ENCODE results near the gene PGBD5.

Gene PGBD5

DNA sequence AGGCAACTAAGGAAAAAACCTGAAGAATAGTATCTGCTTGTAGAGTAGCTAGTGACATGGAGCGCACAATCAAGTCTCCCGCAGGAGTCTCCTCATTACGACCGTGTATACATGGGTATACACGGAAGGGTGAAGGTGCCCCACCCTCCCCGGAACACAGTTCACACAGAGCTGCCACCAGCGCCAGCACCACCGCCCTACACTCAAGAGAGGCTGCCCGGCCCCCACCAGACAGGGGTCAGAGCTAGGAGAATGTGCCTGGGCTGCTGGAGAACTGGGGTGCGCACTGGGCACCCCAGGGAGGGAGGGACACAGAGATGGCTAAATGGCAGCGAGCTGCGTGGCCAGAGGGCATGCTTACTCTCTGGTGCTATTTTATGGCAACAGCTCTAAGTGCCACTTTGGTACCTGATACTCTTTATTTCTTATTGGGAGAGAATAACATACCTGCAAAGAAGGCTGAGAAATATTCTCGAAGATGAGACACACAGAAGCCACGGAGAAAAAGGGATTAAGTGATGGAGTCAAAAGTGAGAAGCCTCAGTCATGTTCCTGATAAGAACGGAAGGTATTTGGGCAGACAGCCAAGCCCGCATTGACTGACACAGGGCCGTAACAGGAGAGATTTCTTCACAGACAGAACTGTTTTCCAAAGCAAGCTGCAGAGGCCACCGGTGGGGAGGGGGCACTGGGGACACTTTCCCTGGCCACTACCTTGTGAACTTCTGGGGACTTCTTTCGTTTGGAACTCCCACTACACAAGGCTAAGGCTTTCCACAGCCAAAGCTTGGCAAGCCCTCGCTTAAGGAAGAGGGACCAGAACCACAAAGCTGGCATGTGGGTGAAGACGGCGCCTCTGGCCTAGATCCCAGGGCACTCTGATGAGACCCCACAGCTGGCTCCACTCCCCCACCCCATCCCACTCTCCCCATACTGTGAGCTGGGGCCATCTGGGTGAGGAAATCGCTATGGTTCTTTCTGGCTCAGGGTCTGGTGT lies 108.0 kb downstream of the PGBD5 start:
- intact Hi-C loops (cut with DNase I; ENCODE audit: low total_unique reads) = no loop called here
- H3K27ac ChIP-seq = no peak overlapping the region
- H3K27me3 ChIP-seq = peaks cover 0 to 3% of the 10 kb centered on the region in 2 donors
- no peaks in the 10 kb centered on the region for H3K9me3 ChIP-seq
- H3K4me1 ChIP-seq = no peaks in the 10 kb centered on the region
- TF ChIP-seq, protein P1, sequence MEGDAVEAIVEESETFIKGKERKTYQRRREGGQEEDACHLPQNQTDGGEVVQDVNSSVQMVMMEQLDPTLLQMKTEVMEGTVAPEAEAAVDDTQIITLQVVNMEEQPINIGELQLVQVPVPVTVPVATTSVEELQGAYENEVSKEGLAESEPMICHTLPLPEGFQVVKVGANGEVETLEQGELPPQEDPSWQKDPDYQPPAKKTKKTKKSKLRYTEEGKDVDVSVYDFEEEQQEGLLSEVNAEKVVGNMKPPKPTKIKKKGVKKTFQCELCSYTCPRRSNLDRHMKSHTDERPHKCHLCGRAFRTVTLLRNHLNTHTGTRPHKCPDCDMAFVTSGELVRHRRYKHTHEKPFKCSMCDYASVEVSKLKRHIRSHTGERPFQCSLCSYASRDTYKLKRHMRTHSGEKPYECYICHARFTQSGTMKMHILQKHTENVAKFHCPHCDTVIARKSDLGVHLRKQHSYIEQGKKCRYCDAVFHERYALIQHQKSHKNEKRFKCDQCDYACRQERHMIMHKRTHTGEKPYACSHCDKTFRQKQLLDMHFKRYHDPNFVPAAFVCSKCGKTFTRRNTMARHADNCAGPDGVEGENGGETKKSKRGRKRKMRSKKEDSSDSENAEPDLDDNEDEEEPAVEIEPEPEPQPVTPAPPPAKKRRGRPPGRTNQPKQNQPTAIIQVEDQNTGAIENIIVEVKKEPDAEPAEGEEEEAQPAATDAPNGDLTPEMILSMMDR (IDR thresholded peaks at IDR 0.05) = no peak
- no peaks in the 10 kb centered on the region for H3K36me3 ChIP-seq
- no peak overlapping the region for H3K4me3 ChIP-seq
- DNase-seq = no peak

DNA sequence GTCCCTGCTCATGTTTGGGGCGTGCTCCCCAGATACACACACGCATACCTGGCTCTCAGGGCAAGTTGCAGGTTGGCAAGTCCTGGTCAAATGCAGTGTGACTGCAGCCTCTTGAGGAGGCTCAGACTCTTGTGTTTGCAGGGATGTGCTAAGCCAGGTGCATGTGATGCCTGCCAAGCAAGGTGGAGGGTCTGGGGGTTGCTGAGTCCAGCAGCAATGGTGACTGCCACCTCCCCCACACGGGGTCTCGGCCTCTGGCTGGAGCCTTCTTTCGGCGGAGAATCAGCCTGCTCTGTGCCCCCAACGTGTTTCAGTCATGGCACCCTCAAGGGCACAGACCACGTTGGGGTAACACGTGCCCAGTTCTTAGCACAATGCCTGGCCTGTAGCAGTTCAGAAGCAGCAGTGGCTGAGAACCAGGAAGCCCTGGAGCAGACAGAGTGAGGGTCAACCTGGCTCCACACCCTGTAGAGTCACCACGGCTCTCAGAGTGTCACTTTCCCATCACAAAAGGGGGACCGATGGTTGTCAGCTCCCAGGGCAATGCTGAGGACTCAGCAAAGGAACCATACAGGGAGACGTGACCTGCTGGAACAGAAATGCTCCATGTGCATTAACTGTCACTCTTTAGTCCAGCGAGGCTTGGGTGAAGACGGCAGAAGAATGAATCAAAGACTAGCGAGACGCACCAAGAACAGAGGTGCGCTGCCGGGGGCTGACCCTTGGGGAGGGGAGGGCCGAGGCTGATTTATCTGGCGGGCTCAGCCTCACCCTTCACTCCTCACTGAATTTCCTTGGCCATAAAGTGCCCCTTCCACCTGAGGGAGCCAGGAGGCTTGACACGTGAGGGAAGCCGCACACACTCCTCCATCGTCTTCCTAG lies 109.0 kb downstream of the PGBD5 start:
- Histone ChIP-seq H3K27ac (no peak overlapping the region), H3K4me1 (no peaks in the 10 kb centered on the region), H3K4me3 (no peak overlapping the region), H3K36me3 (no peaks in the 10 kb centered on the region), H3K27me3 (peaks cover 0 to 3% of the 10 kb centered on the region in 2 donors), H3K9me3 (no peaks in the 10 kb centered on the region)
- no peak for DNase-seq
- intact Hi-C loops (cut with DNase I; ENCODE audit: low total_unique reads) = no loop called here
- TF ChIP-seq, protein P1 (IDR thresholded peaks at IDR 0.05) = no peak

GRCh38 chr1:230315099-230315498 lies 111.0 kb downstream of the PGBD5 start:
- H3K27ac ChIP-seq = no peak overlapping the region
- TF ChIP-seq, protein P1 (IDR thresholded peaks at IDR 0.05) = no peak
- intact Hi-C loops (cut with DNase I; ENCODE audit: low total_unique reads) = no loop called here
- H3K4me3 ChIP-seq = no peak overlapping the region
- H3K27me3 ChIP-seq = peaks cover 0 to 3% of the 10 kb centered on the region in 2 donors
- H3K4me1 ChIP-seq = no peaks in the 10 kb centered on the region
- DNase-seq = no peak
- H3K9me3 ChIP-seq = no peaks in the 10 kb centered on the region
- H3K36me3 ChIP-seq = no peaks in the 10 kb centered on the region

- no peak overlapping the region for H3K27ac ChIP-seq
- TF ChIP-seq, protein P1 (IDR thresholded peaks at IDR 0.05) = no peak
- no peaks in the 10 kb centered on the region for H3K9me3 ChIP-seq
- H3K36me3 ChIP-seq = no peaks in the 10 kb centered on the region
- no peak for DNase-seq
- no peaks in the 10 kb centered on the region for H3K4me1 ChIP-seq
- intact Hi-C loops (cut with DNase I; ENCODE audit: low total_unique reads) = no loop called here
- no peak overlapping the region for H3K4me3 ChIP-seq
- H3K27me3 ChIP-seq = peaks cover 0 to 3% of the 10 kb centered on the region in 2 donors
Observed at GRCh38 chr1:230314142-230314470, 112.0 kb downstream of the PGBD5 start.

- no peaks in the 10 kb centered on the region for H3K36me3 ChIP-seq
- intact Hi-C loops (cut with DNase I; ENCODE audit: low total_unique reads) = no loop called here
- H3K27ac ChIP-seq = no peak overlapping the region
Observed at GRCh38 chr1:230313453-230314141, 112.5 kb downstream of the PGBD5 start.

More at GRCh38 chr1:230313453-230314141, 112.5 kb downstream of the PGBD5 start:
- DNase-seq = no peak
- TF ChIP-seq, protein P1 (IDR thresholded peaks at IDR 0.05) = no peak
- H3K27me3 ChIP-seq = peaks cover 0 to 3% of the 10 kb centered on the region in 2 donors
- H3K4me1 ChIP-seq = no peaks in the 10 kb centered on the region
- no peaks in the 10 kb centered on the region for H3K9me3 ChIP-seq
- no peak overlapping the region for H3K4me3 ChIP-seq
